Trophoblast cell (in vitro differentiated cells and primary cell): ENCODE results near the gene SGMS1.

Experiments used
- DNase-seq, 2 donors: peaks; one replicate each; pipeline ENCODE4 v3.0.0-alpha.2; 2016
- H2AFZ ChIP-seq: 2 replicates; pipeline ENCODE4 v1.6.1; 2013; ENCODE audit warnings: low read length, moderate library complexity, mild to moderate bottlenecking; ENCODE audit not compliant: insufficient read depth, poor library complexity
- H2AK5ac ChIP-seq: 2 replicates; pipeline ENCODE4 v1.6.1; 2013; ENCODE audit warnings: mild to moderate bottlenecking, low read length
- H2BK120ac ChIP-seq: 2 replicates; pipeline ENCODE4 v1.6.1; 2013; ENCODE audit warnings: low read length, mild to moderate bottlenecking, moderate library complexity; ENCODE audit not compliant: insufficient read depth, poor library complexity
- H2BK12ac ChIP-seq: 2 replicates; pipeline ENCODE4 v1.6.1; 2013; ENCODE audit warnings: mild to moderate bottlenecking, low read length, moderate library complexity
- H2BK5ac ChIP-seq: 2 replicates; pipeline ENCODE4 v1.6.1; 2013; ENCODE audit warnings: low read length, low read depth, moderate library complexity, mild to moderate bottlenecking; ENCODE audit not compliant: poor library complexity
- H3K14ac ChIP-seq: 2 replicates; pipeline ENCODE4 v1.6.1; 2013; ENCODE audit warnings: mild to moderate bottlenecking, low read length
- H3K18ac ChIP-seq: 2 replicates; pipeline ENCODE4 v1.6.1; 2013; ENCODE audit warnings: mild to moderate bottlenecking, low read length
- H3K23ac ChIP-seq: 2 replicates; pipeline ENCODE4 v1.6.1; 2013; ENCODE audit warnings: low read length
- H3K27ac ChIP-seq: 2 replicates; pipeline ENCODE4 v1.5.1; 2013; ENCODE audit warnings: low read depth, mild to moderate bottlenecking, inconsistent platforms, low read length, moderate library complexity
- H3K27me3 ChIP-seq: 2 replicates; pipeline ENCODE4 v1.6.1; 2013; ENCODE audit warnings: inconsistent platforms, mild to moderate bottlenecking, low read length, moderate library complexity; ENCODE audit not compliant: insufficient read depth
- H3K36me3 ChIP-seq, 2 experiments: 1 replicate in 1 of 2; 2 replicates in 1 of 2; pipeline ENCODE4 v1.6.1; 2013; ENCODE audit warnings: low read length in 2 of 2, mild to moderate bottlenecking in 2 of 2, moderate library complexity in 1 of 2; ENCODE audit not compliant: insufficient read depth in 2 of 2, control insufficient read depth in 1 of 2
- H3K4ac ChIP-seq: 2 replicates; pipeline ENCODE4 v1.6.1; 2013; ENCODE audit warnings: low read depth, mild to moderate bottlenecking, low read length, moderate library complexity
- H3K4me1 ChIP-seq, 2 experiments: 1 replicate in 1 of 2; 2 replicates in 1 of 2; pipeline ENCODE4 v1.6.1; 2013; ENCODE audit warnings: low read length in 2 of 2, mild to moderate bottlenecking in 2 of 2, moderate library complexity in 1 of 2; ENCODE audit not compliant: insufficient read depth in 2 of 2, control insufficient read depth in 1 of 2
- H3K4me2 ChIP-seq: 2 replicates; pipeline ENCODE4 v1.6.1; 2013; ENCODE audit warnings: inconsistent platforms, mild to moderate bottlenecking, low read length, moderate library complexity
- H3K4me3 ChIP-seq: 2 replicates; pipeline ENCODE4 v1.5.1; 2013; ENCODE audit warnings: mild to moderate bottlenecking, low read depth, low read length, inconsistent platforms
- H3K79me1 ChIP-seq: one replicate; pipeline ENCODE4 v1.6.1; 2013; ENCODE audit warnings: low read length
- H3K79me2 ChIP-seq: 2 replicates; pipeline ENCODE4 v1.6.1; 2013; ENCODE audit warnings: low read length, mild to moderate bottlenecking; ENCODE audit not compliant: control insufficient read depth, insufficient read depth, poor library complexity
- H3K9ac ChIP-seq: 2 replicates; pipeline ENCODE4 v1.6.1; 2013; ENCODE audit warnings: mild to moderate bottlenecking, low read length
- H3K9me3 ChIP-seq: 2 replicates; pipeline ENCODE4 v1.6.1; 2013; ENCODE audit warnings: low read depth, mild to moderate bottlenecking, control low read depth, inconsistent platforms, low read length; ENCODE audit not compliant: insufficient read depth
- H4K12ac ChIP-seq: 2 replicates; pipeline ENCODE4 v1.6.1; 2013; ENCODE audit warnings: low read depth, mild to moderate bottlenecking, low read length, moderate library complexity
- H4K8ac ChIP-seq: 2 replicates; pipeline ENCODE4 v1.6.1; 2013; ENCODE audit warnings: low read depth, mild to moderate bottlenecking, low read length, moderate library complexity
- H4K91ac ChIP-seq: one replicate; pipeline ENCODE4 v1.6.1; 2013; ENCODE audit warnings: low read depth, mild to moderate bottlenecking, low read length, moderate library complexity
- WGBS: extraction: QIAGEN DNeasy Blood & Tissue Kit; methylation state at CpG from one replicate; pipeline ENCODE4 v1.1.7; 2013; ENCODE audit warnings: missing lambda C conversion rate; ENCODE audit not compliant: insufficient read length, insufficient coverage; ENCODE audit errors: extremely low coverage; 5-methylcytosine and 5-hydroxymethylcytosine counted together

Gene SGMS1

DNA sequence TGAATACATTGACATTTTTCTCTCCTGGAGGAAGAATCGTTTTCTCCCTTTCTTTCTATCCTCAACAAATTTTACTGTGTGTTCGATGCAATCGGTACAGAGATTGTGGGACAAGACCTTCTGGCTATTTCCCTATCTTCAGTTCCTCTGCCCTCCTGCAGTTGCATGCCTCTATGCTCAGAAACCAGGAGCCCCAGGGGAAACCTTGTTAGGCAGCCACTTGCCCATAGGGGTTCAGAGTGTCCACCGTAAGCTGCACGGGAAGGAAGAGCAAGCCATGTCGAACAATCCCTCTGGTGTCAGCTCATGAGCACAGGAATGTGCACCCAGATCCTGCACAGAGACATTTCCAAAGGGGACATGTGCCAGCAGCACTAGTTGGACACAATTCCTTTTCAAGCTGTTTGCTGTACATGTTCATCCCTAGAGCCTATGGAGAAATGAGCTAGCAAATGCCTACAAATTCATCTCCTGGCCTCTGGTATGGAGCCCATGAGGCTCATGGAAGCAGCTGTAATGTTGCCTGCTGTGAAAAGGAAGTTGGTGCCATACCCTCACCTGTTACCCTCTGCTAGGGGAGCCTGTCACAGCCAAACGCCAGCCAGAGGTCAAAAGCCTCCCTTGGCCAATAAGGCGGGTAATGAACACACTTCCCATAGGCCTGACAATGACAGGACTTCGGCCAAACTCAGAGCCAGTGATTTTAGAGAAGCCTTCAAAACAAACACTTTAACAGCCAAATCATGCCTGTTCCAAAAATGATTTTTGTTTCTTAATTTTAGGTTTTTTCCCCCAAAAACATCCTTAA lies 336.6 kb downstream of the SGMS1 start:
- Histone ChIP-seq H2AK5ac (no peak overlapping the region), H3K4me3 (no peak overlapping the region), H3K14ac (no peak overlapping the region), H2BK12ac (no peak overlapping the region), H3K36me3 (no peaks in the 10 kb centered on the region), H2BK120ac (no peak overlapping the region), H3K27ac (no peak overlapping the region), H3K4ac (no peak overlapping the region), H4K12ac (no peak overlapping the region), H3K9ac (no peak overlapping the region), H2AFZ (no peak overlapping the region), H2BK5ac (no peak overlapping the region), H4K91ac (no peak overlapping the region), H3K23ac (no peak overlapping the region), H3K27me3 (no peaks in the 10 kb centered on the region), H3K79me2 (no peaks in the 10 kb centered on the region), H3K18ac (no peak overlapping the region), H3K4me1 (no peaks in the 10 kb centered on the region), H4K8ac (no peak overlapping the region), H3K79me1 (no peaks in the 10 kb centered on the region), H3K4me2 (no peak overlapping the region), H3K9me3 (no peaks in the 10 kb centered on the region)
- no CpG with 5 or more reads among the region's 9 CpGs for WGBS
- DNase-seq: no peak

DNA sequence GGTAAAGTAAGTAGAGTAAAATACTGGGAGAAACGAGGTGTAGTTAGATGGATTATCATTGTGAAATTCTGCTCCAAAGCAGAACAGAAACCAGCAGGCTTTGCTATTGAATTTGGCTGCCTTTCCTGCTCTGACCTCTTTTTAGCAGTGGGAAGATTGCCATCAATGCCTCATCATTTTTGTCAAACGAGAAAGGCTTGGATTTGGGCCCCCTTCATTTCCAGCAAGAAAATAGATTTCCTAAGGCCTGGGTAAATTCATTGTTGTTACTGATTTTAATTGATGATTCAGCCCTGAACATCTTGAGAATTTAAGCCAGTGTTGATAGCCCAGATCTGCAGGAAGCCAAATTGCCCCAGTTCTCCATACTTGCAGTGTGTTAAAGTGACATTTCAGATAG lies 337.2 kb downstream of the SGMS1 start:
- no peak overlapping the region for H3K18ac ChIP-seq
- H4K12ac ChIP-seq: no peak overlapping the region
- H3K27ac ChIP-seq: no peak overlapping the region
- no peak overlapping the region for H3K14ac ChIP-seq
- H2BK120ac ChIP-seq: no peak overlapping the region
- H3K36me3 ChIP-seq: no peaks in the 10 kb centered on the region
- H3K4me2 ChIP-seq: no peak overlapping the region
- no peak overlapping the region for H2BK5ac ChIP-seq
- no peak overlapping the region for H3K4ac ChIP-seq
- no peaks in the 10 kb centered on the region for H3K9me3 ChIP-seq
- no peak overlapping the region for H2AFZ ChIP-seq
- WGBS: 100% methylated on average over 1 of the region's 2 CpGs
- H3K23ac ChIP-seq: no peak overlapping the region
- H3K4me1 ChIP-seq: no peaks in the 10 kb centered on the region
- H2BK12ac ChIP-seq: no peak overlapping the region
- no peaks in the 10 kb centered on the region for H3K79me1 ChIP-seq
- DNase-seq: no peak
- no peaks in the 10 kb centered on the region for H3K27me3 ChIP-seq
- H3K4me3 ChIP-seq: no peak overlapping the region
- H4K8ac ChIP-seq: no peak overlapping the region
- H3K9ac ChIP-seq: no peak overlapping the region
- H4K91ac ChIP-seq: no peak overlapping the region
- no peak overlapping the region for H2AK5ac ChIP-seq
- no peaks in the 10 kb centered on the region for H3K79me2 ChIP-seq

DNA sequence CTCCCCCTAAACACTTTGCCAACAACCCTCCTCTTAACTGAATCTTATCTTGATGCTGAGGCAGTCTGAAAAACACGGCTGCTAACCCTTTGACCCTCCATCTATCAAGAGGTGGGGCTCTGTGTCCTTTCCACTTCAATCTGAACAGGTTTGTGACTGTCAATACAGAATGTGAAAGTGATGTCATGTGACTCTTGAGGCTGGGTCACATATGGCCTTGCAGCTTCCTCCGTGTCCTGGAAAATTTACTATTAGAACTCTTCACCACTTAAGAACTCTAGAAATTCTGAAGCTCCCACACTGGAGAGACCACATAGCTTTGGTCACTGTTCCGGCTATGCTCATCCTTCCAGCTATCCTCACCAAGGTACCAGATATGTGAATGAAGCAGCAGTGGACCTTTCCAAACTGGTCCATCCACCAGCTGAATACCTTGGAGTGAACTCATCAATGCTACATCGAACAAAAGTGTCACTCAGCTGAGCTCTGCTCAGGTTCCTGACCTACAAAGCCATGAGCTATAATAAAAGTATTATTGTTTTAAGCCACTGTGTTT lies 341.7 kb downstream of the SGMS1 start:
- Histone ChIP-seq H2BK12ac (no peak overlapping the region), H4K91ac (no peak overlapping the region)

DNA sequence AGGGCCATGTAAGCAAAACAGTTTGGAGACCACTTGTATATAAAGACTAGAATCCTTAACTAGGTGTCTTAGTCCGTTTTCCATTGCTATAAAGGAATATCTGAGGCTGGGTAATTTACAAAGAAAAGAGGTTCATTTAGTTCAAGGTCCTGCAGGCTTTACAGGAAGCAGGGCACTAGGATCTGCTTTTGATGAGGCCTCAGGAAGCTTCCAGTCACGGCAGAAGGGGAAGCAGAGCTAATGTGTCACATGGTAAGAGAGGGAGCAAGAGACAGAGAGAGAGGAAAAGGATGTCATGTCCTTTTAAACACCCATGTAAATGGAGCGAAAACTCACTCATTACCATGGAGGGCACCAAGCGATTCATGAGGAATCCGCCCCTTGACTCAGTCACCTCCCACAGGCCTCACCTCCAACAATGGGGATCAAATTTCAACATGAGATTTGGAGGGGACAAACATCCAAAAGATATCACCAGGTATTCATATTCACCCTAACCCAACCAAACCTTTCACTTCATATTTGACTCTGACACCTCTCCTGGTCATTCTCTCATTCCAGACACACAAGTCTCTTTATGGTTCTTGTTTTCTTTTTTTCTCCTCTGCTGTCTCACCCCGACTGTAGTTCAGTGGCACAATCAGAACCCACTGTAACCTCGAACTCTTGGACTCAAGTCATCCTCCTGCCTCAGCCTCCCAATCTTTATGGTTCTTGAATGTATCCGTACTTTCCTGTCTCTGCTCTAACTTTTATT lies 342.4 kb downstream of the SGMS1 start:
- Histone ChIP-seq H4K12ac (no peak overlapping the region), H3K14ac (no peak overlapping the region)

More for the DNA sequence above, 341.7 kb downstream of the SGMS1 start:
- Histone ChIP-seq H3K14ac (no peak overlapping the region), H3K23ac (no peak overlapping the region), H3K4me3 (no peak overlapping the region), H3K79me2 (no peaks in the 10 kb centered on the region), H3K9me3 (no peaks in the 10 kb centered on the region), H3K18ac (no peak overlapping the region), H4K8ac (no peak overlapping the region), H2AK5ac (no peak overlapping the region), H2BK120ac (no peak overlapping the region), H3K36me3 (no peaks in the 10 kb centered on the region), H2BK5ac (no peak overlapping the region), H3K9ac (no peak overlapping the region), H3K4me2 (no peak overlapping the region), H3K27ac (no peak overlapping the region), H4K12ac (no peak overlapping the region), H3K79me1 (no peaks in the 10 kb centered on the region), H3K4ac (no peak overlapping the region), H3K27me3 (no peaks in the 10 kb centered on the region), H3K4me1 (no peaks in the 10 kb centered on the region), H2AFZ (no peak overlapping the region)
- DNase-seq: peak; percentile 34 to 80
- no CpG with 5 or more reads among the region's 4 CpGs for WGBS

More for the DNA sequence above, 342.4 kb downstream of the SGMS1 start:
- Histone ChIP-seq H3K9ac (no peak overlapping the region), H3K18ac (no peak overlapping the region), H2AFZ (no peak overlapping the region), H3K4me2 (no peak overlapping the region), H3K27me3 (no peaks in the 10 kb centered on the region), H3K4ac (no peak overlapping the region), H4K8ac (no peak overlapping the region), H3K9me3 (no peaks in the 10 kb centered on the region), H3K36me3 (no peaks in the 10 kb centered on the region), H2BK5ac (no peak overlapping the region), H2AK5ac (no peak overlapping the region), H3K79me1 (no peaks in the 10 kb centered on the region), H4K91ac (no peak overlapping the region), H3K79me2 (no peaks in the 10 kb centered on the region), H3K4me1 (no peaks in the 10 kb centered on the region), H3K27ac (no peak overlapping the region), H3K23ac (no peak overlapping the region), H2BK12ac (no peak overlapping the region), H3K4me3 (no peak overlapping the region), H2BK120ac (no peak overlapping the region)
- WGBS: no CpG with 5 or more reads among the region's 8 CpGs
- no peak for DNase-seq
